HepG2 (cell line): ENCODE results near the gene BMPER. TPM values are rescaled to one million over a fixed set of nuclear protein-coding genes. Genes with fewer than 3 reads are reported as not detected.
A peak's percentile ranks its signal among the peaks of the same experiment; 100 is the strongest.

Experiments
- ATAC-seq: fragments of 200-7000 bp; cut with Tn5 transposase; 3 replicates; pipeline ENCODE4 v1.9.1; 2020; ENCODE audit warnings: mild to moderate bottlenecking, moderate library complexity
- BruUV-seq: library from RNA; stranded (reverse); fragments of 400-500 nt; replicated peaks from 2 replicates; lab custom pipeline; 2021; lab: Mats Ljungman, UMichigan
- CTCF ChIA-PET: fragments of 300-600 bp; formaldehyde crosslinking; extraction: SDS; loops from one replicate; lab custom pipeline; 2021; ENCODE audit warnings: low total read pairs, inconsistent platforms, low intra/inter-chr PET ratio; lab: Yijun Ruan, JAX
- POLR2A ChIA-PET: fragments of 350-600 bp; sonication (Branson Sonifier 250); formaldehyde crosslinking; loops from one replicate; lab custom pipeline; 2020; ENCODE audit warnings: antibody characterized with exemption, inconsistent platforms; lab: Yijun Ruan, JAX
- DNase-seq: peaks from one replicate; pipeline ENCODE4 v3.0.0-alpha.2; 2015; ENCODE audit warnings: low spot score
- FAIRE-seq: peaks from 3 replicates; lab custom pipeline; 2011; peaks lifted over from hg19 to GRCh38; lab: Jason Lieb, UNC
- H2AFZ ChIP-seq: one replicate; pipeline ENCODE4 v1.6.1; 2011; ENCODE audit warnings: low read length, inconsistent platforms
- H3K27ac ChIP-seq: fragments of 300-600 bp; 3 replicates; pipeline ENCODE4 v1.8.0; 2011; ENCODE audit warnings: mixed run types, mild to moderate bottlenecking, mixed read lengths, low read length, inconsistent platforms; ENCODE audit not compliant: insufficient read depth; ENCODE audit errors: extremely low read length
- H3K27me3 ChIP-seq, 2 experiments: fragments of 200-600 bp in 1 of 2; 2 replicates in 1 of 2; 3 replicates in 1 of 2; pipeline versions ENCODE4 v1.6.0 to v1.8.0; 2011; ENCODE audit warnings: low read length in 2 of 2, mild to moderate bottlenecking in 2 of 2, moderate library complexity in 2 of 2, inconsistent platforms in 1 of 2; ENCODE audit not compliant: insufficient read depth in 2 of 2, control insufficient read depth in 1 of 2
- H3K36me3 ChIP-seq, 2 experiments: fragments of 200-600 bp in 1 of 2; replicated peaks in 1 of 2; 2 replicates in 1 of 2; 3 replicates in 1 of 2; pipeline versions ENCODE4 v1.5.1 to v1.8.0; 2011; ENCODE audit warnings: low read length in 2 of 2, inconsistent platforms in 1 of 2; ENCODE audit not compliant: insufficient read depth in 2 of 2, control insufficient read depth in 1 of 2
- H3K4me1 ChIP-seq: 2 replicates; pipeline ENCODE4 v1.5.1; 2012; ENCODE audit warnings: low read length, inconsistent platforms; ENCODE audit not compliant: insufficient read depth
- H3K4me2 ChIP-seq: 2 replicates; pipeline ENCODE4 v1.6.0; 2011; ENCODE audit warnings: low read depth, low read length, inconsistent platforms
- H3K4me3 ChIP-seq, 3 experiments: fragments of 200-600 bp in 1 of 3; sonication (generic), shearing (Covaris generic) in 1 of 3; replicated peaks in 1 of 3; 2 replicates each; pipeline ENCODE4 v1.5.1; 2011 to 2016; ENCODE audit warnings: low read length in 3 of 3, inconsistent platforms in 2 of 3, low read depth in 2 of 3, mild to moderate bottlenecking in 2 of 3, control low read depth in 1 of 3, mixed read lengths in 1 of 3; ENCODE audit not compliant: insufficient read depth in 1 of 3
- H3K79me2 ChIP-seq: one replicate; pipeline ENCODE4 v1.6.1; 2011; ENCODE audit warnings: low read length, inconsistent platforms; ENCODE audit not compliant: insufficient read depth
- H3K9ac ChIP-seq: 2 replicates; pipeline ENCODE4 v1.6.0; 2011; ENCODE audit warnings: mild to moderate bottlenecking, low read depth, low read length, inconsistent platforms; ENCODE audit not compliant: insufficient read depth
- H3K9me3 ChIP-seq: 2 replicates; pipeline ENCODE4 v1.5.1; 2012; ENCODE audit warnings: mild to moderate bottlenecking, low read length
- H4K20me1 ChIP-seq: 2 replicates; pipeline ENCODE4 v1.6.0; 2011; ENCODE audit warnings: inconsistent platforms, mild to moderate bottlenecking, low read length, moderate library complexity; ENCODE audit not compliant: insufficient read depth
- CHD4 ChIP-seq: fragments of 200-600 bp; sonication (generic); IDR thresholded peaks from 2 replicates; pipeline ENCODE4 v1.7.0; 2017; ENCODE audit warnings: mild to moderate bottlenecking, low read length, borderline replicate concordance
- MED8 ChIP-seq: sonication (generic); formaldehyde crosslinking; IDR thresholded peaks from 2 replicates; pipeline ENCODE4 v1.8.1; 2023; ENCODE audit warnings: mild to moderate bottlenecking, missing genetic modification reagents; ENCODE audit not compliant: insufficient replicate concordance
- MIXL1 ChIP-seq: IDR thresholded peaks from 2 replicates; pipeline ENCODE4 v1.6.1; 2016
- MYPOP ChIP-seq: sonication (generic); formaldehyde crosslinking; IDR thresholded peaks from 2 replicates; pipeline ENCODE4 v1.8.1; 2023; ENCODE audit warnings: mild to moderate bottlenecking, moderate library complexity, missing genetic modification reagents
- PREB ChIP-seq: sonication (generic); formaldehyde crosslinking; IDR thresholded peaks from 2 replicates; pipeline ENCODE4 v1.4.0; 2020; ENCODE audit warnings: missing genetic modification reagents
- PTBP1 ChIP-seq: fragments of 200-400 bp; formaldehyde crosslinking; IDR thresholded peaks from 2 replicates; pipeline ENCODE4 v1.6.1; 2018; ENCODE audit warnings: low read length, low read depth; ENCODE audit not compliant: poor library complexity, severe bottlenecking
- ZNF143 ChIP-seq: sonication (generic); formaldehyde crosslinking; IDR thresholded peaks from 2 replicates; pipeline ENCODE4 v1.4.0; 2020; ENCODE audit warnings: missing genetic modification reagents
- ZNF687 ChIP-seq: sonication (generic); formaldehyde crosslinking; IDR thresholded peaks from 2 replicates; pipeline ENCODE4 v1.5.1; 2020; ENCODE audit warnings: mild to moderate bottlenecking, missing genetic modification reagents, moderate library complexity
- ZNF788 ChIP-seq: sonication (generic); formaldehyde crosslinking; IDR thresholded peaks from 2 replicates; pipeline ENCODE4 v1.5.0; 2020; ENCODE audit warnings: mild to moderate bottlenecking, missing genetic modification reagents, borderline replicate concordance
- ZNF839 ChIP-seq: sonication (generic); formaldehyde crosslinking; IDR thresholded peaks from 2 replicates; pipeline ENCODE4 v1.4.0; 2020; ENCODE audit warnings: missing genetic modification reagents, mild to moderate bottlenecking, borderline replicate concordance
- in situ Hi-C: cut with HindIII; loops from 2 replicates; pipeline ENCODE4 v1.10.0; 2017; ENCODE audit warnings: low pct_unique_long_range_greater_than_20kb; ENCODE audit not compliant: extremely low pct_ligation_motif_present
- intact Hi-C: fragments of 100-400 bp; cut with micrococcal nuclease; formaldehyde crosslinking; loops from one replicate; pipeline ENCODE4 v1.10.0; 2022; ENCODE audit not compliant: unreplicated experiment
- polyA plus RNA-seq, 8 experiments: library from polyadenylated mRNA; depleted of rRNA in 3 of 8; stranded (reverse) in 7 of 8; unstranded in 1 of 8; fragments of >200 nt; fragmentation: Illumina TruSeq in 4 of 8; extraction: Trizol in 4 of 8; gene quantifications; 2 replicates each; pipeline versions ENCODE4 v1.2.1 to v1.2.3, GENCODE V29; 2011 to 2016; ENCODE audit warnings: low read depth in 4 of 8, missing spikeins in 1 of 8, mixed read lengths in 1 of 8; ENCODE audit not compliant: insufficient read depth in 1 of 8
- total RNA-seq, 5 experiments: library from RNA; depleted of rRNA; stranded (reverse); fragments of >200 nt; fragmentation: Illumina TruSeq; extraction: Trizol; gene quantifications; 2 replicates each; pipeline ENCODE4 v1.2.3, GENCODE V29; 2016; ENCODE audit warnings: low read depth in 1 of 5
- TF ChIP-seq, protein P1 (sequence below): sonication (generic); formaldehyde crosslinking; IDR thresholded peaks from 2 replicates; pipeline ENCODE4 v1.8.0; 2022; ENCODE audit warnings: missing genetic modification reagents, mild to moderate bottlenecking, moderate library complexity, borderline replicate concordance

BMPER gene
- total and polyA plus RNA-seq, 2 of the 13 experiments (the other 11 are each of a cell fraction or from before 2014, with no cell fraction given): not detected

GRCh38 chr7:33895025-33895804 is 10.1 kb upstream of the BMPER start (continued):
- TF ChIP-seq, protein P1, sequence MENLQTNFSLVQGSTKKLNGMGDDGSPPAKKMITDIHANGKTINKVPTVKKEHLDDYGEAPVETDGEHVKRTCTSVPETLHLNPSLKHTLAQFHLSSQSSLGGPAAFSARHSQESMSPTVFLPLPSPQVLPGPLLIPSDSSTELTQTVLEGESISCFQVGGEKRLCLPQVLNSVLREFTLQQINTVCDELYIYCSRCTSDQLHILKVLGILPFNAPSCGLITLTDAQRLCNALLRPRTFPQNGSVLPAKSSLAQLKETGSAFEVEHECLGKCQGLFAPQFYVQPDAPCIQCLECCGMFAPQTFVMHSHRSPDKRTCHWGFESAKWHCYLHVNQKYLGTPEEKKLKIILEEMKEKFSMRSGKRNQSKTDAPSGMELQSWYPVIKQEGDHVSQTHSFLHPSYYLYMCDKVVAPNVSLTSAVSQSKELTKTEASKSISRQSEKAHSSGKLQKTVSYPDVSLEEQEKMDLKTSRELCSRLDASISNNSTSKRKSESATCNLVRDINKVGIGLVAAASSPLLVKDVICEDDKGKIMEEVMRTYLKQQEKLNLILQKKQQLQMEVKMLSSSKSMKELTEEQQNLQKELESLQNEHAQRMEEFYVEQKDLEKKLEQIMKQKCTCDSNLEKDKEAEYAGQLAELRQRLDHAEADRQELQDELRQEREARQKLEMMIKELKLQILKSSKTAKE: 0 out of 2 replicates have a peak, but pooled peaks have one; percentile 47
- TF ChIP-seq MYPOP (CRISPR knock-in tag): 0 out of 2 replicates have a peak, but pooled peaks have one; percentile 42

- Histone ChIP-seq H3K4me2 (no peak overlapping the region), H3K9me3 (no peaks in the 10 kb centered on the region), H3K27me3 (peaks cover 3 to 27% of the 10 kb centered on the region in 2 experiments; a peak in 3 of 5 replicates), H3K79me2 (no peaks in the 10 kb centered on the region), H3K4me1 (peaks cover 12% of the 10 kb centered on the region), H2AFZ (no peak overlapping the region), H3K4me3 (no peak overlapping the region), H3K9ac (no peak overlapping the region), H4K20me1 (no peaks in the 10 kb centered on the region), H3K27ac (no peak overlapping the region), H3K36me3 (no peaks in the 10 kb centered on the region)
- FAIRE-seq (no peak), DNase-seq (no peak), ATAC-seq (no peak)
- POLR2A ChIA-PET: no interaction called here
- intact Hi-C loops: no loop called here
- CTCF ChIA-PET: no interaction called here
- in situ Hi-C loops: no loop called here
- BruUV-seq: no TSS peak
- TF ChIP-seq ZNF788 (no peak), MIXL1 (CRISPR knock-in tag) (no peak), ZNF143 (CRISPR knock-in tag) (no peak), ZNF687 (CRISPR knock-in tag) (no peak), MED8 (CRISPR knock-in tag) (no peak), PTBP1 (no peak), ZNF839 (CRISPR knock-in tag) (no peak), PREB (CRISPR knock-in tag) (no peak), CHD4 (no peak)
Observed at GRCh38 chr7:33900501-33900900, 4.8 kb upstream of the BMPER start.
